ENCODE data around the gene RSBN1. TPM values are rescaled to one million over a fixed set of nuclear protein-coding genes. Genes with fewer than 3 reads are reported as not detected.
"Not testable (repeated sequence)": the region's sequence is repeated elsewhere in the genome, so short reads cannot be mapped to it uniquely, and the experiment has no call there.

RSBN1 gene
- total RNA-seq, 1 experiment from 2014 or later: 7.1 TPM

GRCh38 chr1:113783254-113784103 is 28.8 kb downstream of the RSBN1 start:
- no peak for DNase-seq (ENCODE audit: extremely low read depth, low read depth)

GRCh38 chr1:113782406-113782805 is 29.9 kb downstream of the RSBN1 start:
- no peak for DNase-seq (ENCODE audit: extremely low read depth, low read depth)

GRCh38 chr1:113780374-113781146 is 31.7 kb downstream of the RSBN1 start:
- no peak for DNase-seq (ENCODE audit: extremely low read depth, low read depth)

- no peak for DNase-seq (ENCODE audit: extremely low read depth, low read depth)
Observed at GRCh38 chr1:113779542-113779941, 32.7 kb downstream of the RSBN1 start.

- no peak for DNase-seq (ENCODE audit: extremely low read depth, low read depth)
Observed at GRCh38 chr1:113777561-113777960, 34.7 kb downstream of the RSBN1 start.

GRCh38 chr1:113770031-113770430 is 42.2 kb downstream of the RSBN1 start:
- DNase-seq (ENCODE audit: extremely low read depth, low read depth): no peak

- DNase-seq (ENCODE audit: extremely low read depth, low read depth): no peak
Observed at GRCh38 chr1:113769601-113769970, 42.7 kb downstream of the RSBN1 start.

GRCh38 chr1:113768916-113769600 is 43.2 kb downstream of the RSBN1 start:
- no peak for DNase-seq (ENCODE audit: extremely low read depth, low read depth)

- DNase-seq (ENCODE audit: extremely low read depth, low read depth): no peak
Observed at GRCh38 chr1:113765306-113766230, 46.7 kb downstream of the RSBN1 start.

GRCh38 chr1:113763661-113764060 is 48.6 kb downstream of the RSBN1 start:
- no peak for DNase-seq (ENCODE audit: extremely low read depth, low read depth)

- no peak for DNase-seq (ENCODE audit: extremely low read depth, low read depth)
Observed at GRCh38 chr1:113761937-113762336, 50.3 kb downstream of the RSBN1 start.

GRCh38 chr1:113760102-113761080 is 51.9 kb downstream of the RSBN1 start:
- no peak for DNase-seq (ENCODE audit: extremely low read depth, low read depth)

- DNase-seq (ENCODE audit: extremely low read depth, low read depth): peak; percentile 24
Observed at GRCh38 chr1:113759333-113760101, 52.8 kb downstream of the RSBN1 start, which contains the start of gene PHTF1. Gene PHTF1 (minus strand): TSS chr1:113759486. CDS start chr1:113758703, 783 bp downstream.

GRCh38 chr1:113758631-113759332 is 53.5 kb downstream of the RSBN1 start:
- DNase-seq (ENCODE audit: extremely low read depth, low read depth): peak; percentile 30

GRCh38 chr1:113756461-113756860 is 55.8 kb downstream of the RSBN1 start:
- DNase-seq (ENCODE audit: extremely low read depth, low read depth): no peak

- not testable (repeated sequence) for DNase-seq (ENCODE audit: extremely low read depth, low read depth)
Observed at GRCh38 chr1:113753333-113753732, 58.9 kb downstream of the RSBN1 start.

- DNase-seq (ENCODE audit: extremely low read depth, low read depth): no peak
Observed at GRCh38 chr1:113751516-113751915, 60.8 kb downstream of the RSBN1 start.

Measured in NCI-H460 (cell line).